Retinal pigment epithelial cell (primary cell): ENCODE measurements around the gene GRIN2A.

Experiments
- DNase-seq: peaks from one replicate; pipeline ENCODE4 v3.0.0-alpha.2; 2010; ENCODE audit warnings: low read depth
- H3K4me3 ChIP-seq: 2 replicates; pipeline ENCODE4 v1.5.1; 2011; ENCODE audit warnings: mild to moderate bottlenecking, low read length, control low read depth, moderate library complexity
- CTCF ChIP-seq: conservative IDR thresholded peaks from 2 replicates; pipeline ENCODE4 v1.5.1; 2011; ENCODE audit warnings: low read depth, low read length, control low read depth, inconsistent platforms

Gene GRIN2A

GRCh38 chr16:10001258-10001775 is 180.9 kb downstream of the GRIN2A start:
- no peak for DNase-seq
- no peak overlapping the region for H3K4me3 ChIP-seq
- TF ChIP-seq CTCF: no peak

DNA sequence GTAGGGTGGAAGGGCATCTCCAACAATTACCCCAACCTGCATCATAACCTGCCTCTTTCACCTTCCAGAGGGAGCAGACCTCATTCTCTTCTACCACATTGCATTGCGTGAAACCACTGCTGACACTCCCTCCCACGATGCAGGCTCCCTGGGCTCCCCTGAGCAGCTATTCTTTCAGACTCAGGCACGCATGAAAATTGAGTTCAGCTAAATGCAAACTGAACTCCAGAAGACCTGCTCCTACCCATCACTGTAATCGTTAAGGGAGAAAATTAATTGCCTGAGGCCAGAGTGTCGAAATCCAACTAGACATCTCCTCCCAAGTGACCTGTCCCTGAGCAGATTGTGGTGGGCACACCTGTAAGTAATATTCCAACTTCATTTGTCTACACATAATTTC is 186.0 kb downstream of the GRIN2A start:
- H3K4me3 ChIP-seq: no peak overlapping the region
- DNase-seq: no peak
- no peak for TF ChIP-seq CTCF

DNA sequence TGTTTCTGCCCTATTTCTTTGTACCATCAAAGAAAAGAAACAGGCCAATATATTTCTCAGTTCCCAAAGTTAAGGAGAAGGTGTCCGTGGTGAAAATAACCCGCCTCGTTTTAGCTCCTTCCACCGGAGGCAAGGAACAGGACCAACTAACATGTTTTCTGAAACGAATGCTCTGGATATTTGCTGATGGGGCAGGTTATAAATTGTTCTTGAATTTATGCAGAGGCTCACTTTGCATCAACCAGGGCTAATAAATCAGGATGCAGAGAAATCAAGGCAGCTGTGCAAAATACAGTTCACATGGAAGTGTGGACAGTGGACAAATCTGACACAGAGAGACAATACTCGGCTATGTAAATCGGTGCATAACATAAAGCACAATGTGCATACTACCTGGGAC is 189.8 kb downstream of the GRIN2A start:
- DNase-seq: no peak
- no peak for TF ChIP-seq CTCF
- H3K4me3 ChIP-seq: no peak overlapping the region

DNA sequence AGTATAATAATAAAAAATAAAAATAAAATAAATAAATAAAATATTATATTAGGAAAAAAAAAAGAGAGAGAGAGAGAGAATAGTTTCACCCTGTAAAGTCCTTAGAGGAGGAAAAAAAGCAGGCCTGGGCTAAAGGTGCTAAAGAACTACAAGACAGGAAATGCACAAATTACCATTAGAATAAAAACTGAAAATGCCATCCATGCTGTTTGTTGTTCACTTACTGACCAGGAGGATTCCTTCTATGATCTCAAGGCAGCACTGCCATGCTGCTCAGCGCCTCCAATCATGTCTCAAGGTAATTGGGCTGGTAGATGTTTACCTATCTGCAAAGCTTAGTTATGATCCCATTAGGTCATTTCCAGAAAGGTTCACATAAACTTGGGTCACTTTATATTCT is 201.2 kb downstream of the GRIN2A start:
- H3K4me3 ChIP-seq: no peak overlapping the region
- no peak for DNase-seq
- TF ChIP-seq CTCF: no peak

GRCh38 chr16:9978160-9978725 is 204.0 kb downstream of the GRIN2A start:
- no peak overlapping the region for H3K4me3 ChIP-seq
- TF ChIP-seq CTCF: no peak
- no peak for DNase-seq

DNA sequence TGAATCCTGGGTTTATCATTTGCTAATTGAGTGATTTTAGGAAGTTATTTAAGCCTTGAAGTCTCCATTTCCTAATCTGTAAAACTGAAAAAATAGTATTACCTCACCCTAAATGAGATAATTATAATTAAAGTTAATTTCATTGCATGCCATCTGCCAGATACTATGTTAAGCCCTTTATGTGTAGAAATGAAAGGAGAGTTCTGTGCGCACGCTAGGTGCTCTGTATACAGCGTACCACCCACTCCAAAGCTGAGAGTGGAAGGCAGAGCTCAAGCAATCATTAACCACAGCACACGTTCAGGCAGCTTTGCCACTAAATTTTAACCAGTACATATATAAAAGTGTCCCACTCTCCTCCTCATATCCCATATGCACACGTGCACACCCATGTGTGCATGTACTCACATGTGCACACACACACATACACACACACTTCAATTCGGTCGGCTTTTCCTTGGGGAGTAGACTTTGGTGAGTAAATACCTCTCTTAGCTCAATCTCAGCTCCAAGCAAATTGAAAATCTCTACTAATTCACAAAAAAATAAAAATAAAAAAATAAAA is 204.8 kb downstream of the GRIN2A start:
- no peak for DNase-seq
- no peak for TF ChIP-seq CTCF
- no peak overlapping the region for H3K4me3 ChIP-seq

- no peak overlapping the region for H3K4me3 ChIP-seq
- no peak for DNase-seq
- no peak for TF ChIP-seq CTCF
Measured at GRCh38 chr16:9976601-9977000, 205.6 kb downstream of the GRIN2A start.
